Epithelial cell of esophagus (primary cell): ENCODE data around the gene ALX4.

Source experiments
- DNase-seq: peaks from one replicate; pipeline ENCODE4 v3.0.0; 2010; ENCODE audit warnings: low read depth
- H3K4me3 ChIP-seq: 2 replicates; pipeline ENCODE4 v1.5.1; 2011; ENCODE audit warnings: mild to moderate bottlenecking, low read length, control low read depth
- CTCF ChIP-seq: IDR thresholded peaks from 2 replicates; pipeline ENCODE4 v1.5.1; 2011; ENCODE audit warnings: low read depth, mild to moderate bottlenecking, low read length, control low read depth, inconsistent platforms; ENCODE audit not compliant: insufficient read depth; ENCODE audit errors: missing control alignments

The ALX4 gene

GRCh38 chr11:44275961-44276550 lies 33.9 kb downstream of the ALX4 start:
- TF ChIP-seq CTCF: no peak
- no peak overlapping the region for H3K4me3 ChIP-seq

DNA sequence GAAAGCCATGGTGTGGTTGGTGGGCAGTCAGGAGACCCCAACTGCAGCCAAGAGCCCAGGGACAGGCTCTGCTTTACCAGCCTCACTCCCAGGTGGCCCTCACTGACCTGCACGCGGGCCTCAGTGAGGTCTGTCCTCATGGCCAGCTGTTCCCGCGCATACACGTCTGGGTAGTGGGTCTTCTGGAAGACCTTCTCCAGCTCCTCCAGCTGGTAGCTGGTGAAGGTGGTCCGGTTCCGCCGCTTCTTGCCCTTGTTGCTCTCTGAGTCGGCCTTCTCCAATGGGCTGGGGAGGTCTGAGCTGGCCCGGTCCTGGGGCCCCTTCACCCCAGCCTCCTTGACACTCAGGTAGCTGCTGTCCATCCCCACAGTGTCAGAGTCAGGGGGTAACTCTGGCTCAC lies 34.7 kb downstream of the ALX4 start:
- H3K4me3 ChIP-seq: no peak overlapping the region
- no peak for DNase-seq
- no peak for TF ChIP-seq CTCF

More at GRCh38 chr11:44275961-44276550, 33.9 kb downstream of the ALX4 start:
- DNase-seq: no peak

GRCh38 chr11:44274404-44274803 lies 35.5 kb downstream of the ALX4 start:
- DNase-seq: no peak
- H3K4me3 ChIP-seq: no peak overlapping the region
- no peak for TF ChIP-seq CTCF

DNA sequence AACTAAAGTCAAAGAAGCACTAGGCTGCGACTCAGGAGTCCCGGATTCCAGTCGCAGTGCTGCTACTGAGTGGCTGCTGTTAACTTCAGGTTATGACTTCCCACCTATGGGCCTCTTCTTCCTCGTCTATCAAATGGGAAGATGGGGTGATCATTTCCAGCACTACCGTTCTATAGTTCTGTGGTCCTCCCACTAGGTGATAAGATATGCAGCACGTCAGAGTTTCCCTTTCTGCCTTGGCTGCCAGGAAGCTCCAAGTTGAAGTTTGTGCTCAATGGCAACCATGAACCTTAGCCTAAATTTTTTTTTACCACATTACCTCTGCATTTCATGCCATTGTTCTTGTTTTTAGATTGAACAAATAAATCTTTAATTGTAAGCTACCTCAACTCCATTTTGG lies 38.7 kb downstream of the ALX4 start:
- TF ChIP-seq CTCF: no peak
- DNase-seq: no peak
- H3K4me3 ChIP-seq: no peak overlapping the region

- TF ChIP-seq CTCF: no peak
- no peak for DNase-seq
- no peak overlapping the region for H3K4me3 ChIP-seq
Measured at GRCh38 chr11:44270403-44271273, 39.3 kb downstream of the ALX4 start.

GRCh38 chr11:44269369-44270351 lies 40.3 kb downstream of the ALX4 start:
- DNase-seq: no peak

More at GRCh38 chr11:44269369-44270351, 40.3 kb downstream of the ALX4 start:
- TF ChIP-seq CTCF: no peak
- no peak overlapping the region for H3K4me3 ChIP-seq
